ENCODE results near the gene ADGRL3.

Gene ADGRL3

DNA sequence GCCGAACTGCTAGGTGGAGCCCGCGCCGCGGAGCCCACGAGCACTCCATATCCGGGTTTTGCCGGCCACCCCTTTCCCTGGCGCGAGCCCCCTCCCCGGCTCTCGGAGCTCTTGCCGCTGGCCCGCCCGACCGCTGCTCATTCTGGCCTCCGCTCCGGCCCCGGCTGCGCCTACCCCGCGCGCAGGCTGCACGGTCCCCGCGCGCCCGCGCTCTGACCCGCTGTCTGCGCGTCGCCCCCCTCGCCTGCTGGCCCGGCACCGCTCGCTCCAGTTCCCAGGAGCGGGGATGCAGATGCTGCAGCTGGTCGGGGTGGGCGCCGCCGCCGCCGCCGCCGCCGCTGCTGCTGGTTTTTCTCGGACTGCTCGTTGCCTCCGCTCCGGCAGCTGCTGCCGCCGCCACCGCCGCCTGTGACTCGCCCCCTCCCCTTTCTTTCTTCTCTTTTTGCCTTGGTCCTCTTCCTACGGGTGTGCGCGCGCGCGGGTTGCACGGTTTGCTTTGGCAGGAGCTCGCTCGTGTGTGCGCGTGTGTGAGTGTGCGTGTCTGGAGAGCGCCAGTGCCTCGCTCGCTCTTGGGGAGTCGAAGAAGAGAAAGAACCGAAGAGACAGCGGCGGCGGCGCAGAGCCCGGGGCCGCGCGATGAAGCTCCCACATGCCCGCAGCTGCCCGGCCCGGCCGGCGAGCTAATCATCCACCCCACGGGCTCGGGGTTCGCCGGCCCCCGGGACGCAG lies at the start of gene ADGRL3:
Gene ADGRL3 (plus strand): TSS at position 140 of the 729 bp plus-strand sequence.
- DNase-seq (ENCODE audit: low read depth in 2 of 2), result no peak

DNA sequence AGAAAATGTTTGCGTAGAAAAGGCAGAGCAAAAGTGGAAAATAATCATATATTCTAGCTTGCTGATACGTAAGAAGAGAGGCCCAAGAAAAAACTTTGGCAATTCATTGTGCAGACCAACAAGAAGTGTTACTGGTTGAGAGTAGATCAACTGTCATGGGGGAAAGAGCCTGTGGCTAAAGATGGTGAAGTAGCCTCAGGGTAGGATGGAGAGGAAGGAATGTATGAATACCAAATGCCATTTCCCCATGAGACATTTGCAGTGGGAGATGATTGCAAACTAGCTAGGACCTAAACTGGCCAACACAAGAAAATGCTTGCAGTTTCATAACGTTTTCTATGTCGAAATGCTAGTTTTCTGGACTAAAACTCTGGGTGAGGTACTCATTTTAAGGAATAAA lies 47.7 kb upstream of the ADGRL3 start:
- no peak for DNase-seq (ENCODE audit: low read depth in 2 of 2)

DNA sequence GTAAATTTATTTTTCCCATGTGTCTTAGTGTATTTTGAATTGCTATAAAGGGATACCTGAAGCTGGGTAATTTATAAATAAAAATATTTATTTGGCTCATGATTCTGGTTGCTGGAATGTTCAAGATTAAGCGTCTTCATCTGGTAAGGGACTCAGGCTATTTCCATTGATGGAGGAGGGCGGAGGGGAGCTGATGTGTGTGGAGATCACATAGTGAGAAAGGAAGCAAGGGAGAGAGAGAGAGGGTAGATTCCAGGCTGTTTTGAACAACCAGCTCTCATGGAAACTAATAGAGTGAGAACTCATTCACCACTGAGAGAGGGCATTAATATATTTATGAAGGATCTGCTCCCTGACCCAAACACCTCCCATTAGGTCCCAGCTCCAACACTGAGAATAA lies 39.6 kb upstream of the ADGRL3 start:
- no peak for DNase-seq (ENCODE audit: low read depth in 2 of 2)

DNA sequence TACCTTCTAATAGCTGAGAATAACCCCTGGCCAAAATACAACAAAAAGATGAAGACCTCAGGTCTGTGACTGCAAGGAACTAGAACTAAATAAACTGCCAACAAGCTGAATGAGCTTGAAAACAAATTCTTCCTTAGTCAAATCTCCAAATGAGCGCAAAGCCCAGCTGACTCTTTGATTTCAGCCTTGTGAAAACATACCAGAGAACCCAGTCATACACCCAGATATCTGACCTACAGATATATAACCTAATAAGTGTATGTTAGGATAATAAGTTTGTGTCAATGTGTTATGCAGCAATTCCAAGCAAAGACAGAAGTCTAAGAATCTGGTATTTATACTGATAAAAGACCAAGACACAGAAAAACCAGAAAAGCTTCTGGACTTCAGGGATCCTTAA lies 38.0 kb upstream of the ADGRL3 start:
- DNase-seq (ENCODE audit: low read depth in 2 of 2), result no peak

DNA sequence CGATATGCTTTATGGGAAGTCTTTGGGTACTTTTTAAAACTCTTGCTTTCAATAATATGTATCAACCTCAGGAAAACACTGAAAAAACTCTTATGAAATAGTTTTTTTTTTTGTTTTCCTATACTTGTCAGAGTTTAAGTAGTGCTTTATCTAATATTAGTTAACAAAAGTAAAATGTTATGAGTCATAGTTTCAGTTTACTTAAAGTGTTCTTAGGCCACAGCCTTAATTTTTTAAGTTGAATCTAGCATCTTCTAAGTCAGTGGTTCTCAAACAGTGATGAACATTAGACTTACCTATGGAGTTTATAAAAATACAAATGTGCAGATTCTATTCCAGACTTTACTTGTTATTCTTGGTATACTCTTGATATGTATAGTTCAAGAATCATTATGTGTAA lies 26.3 kb upstream of the ADGRL3 start:
- no peak for DNase-seq (ENCODE audit: low read depth in 2 of 2)

DNA sequence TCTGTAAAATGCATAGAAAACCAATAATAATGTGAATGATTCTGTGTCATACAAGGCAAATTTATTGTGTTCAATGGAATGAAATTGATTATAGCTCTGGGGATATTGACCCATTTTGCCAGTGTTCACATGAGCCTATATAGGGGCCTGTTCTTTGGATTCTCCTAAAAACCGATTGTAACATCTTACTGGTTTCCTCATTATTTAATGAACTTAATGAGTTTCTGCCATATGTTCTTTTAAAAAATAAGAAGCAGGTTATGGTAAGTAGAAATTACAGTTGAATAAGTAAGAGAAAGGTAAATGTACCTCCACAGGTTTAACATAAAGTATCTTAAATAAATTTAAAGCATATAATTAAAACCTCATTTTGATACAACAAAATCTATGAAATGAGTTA lies 24.6 kb upstream of the ADGRL3 start:
- no peak for DNase-seq (ENCODE audit: low read depth in 2 of 2)

DNA sequence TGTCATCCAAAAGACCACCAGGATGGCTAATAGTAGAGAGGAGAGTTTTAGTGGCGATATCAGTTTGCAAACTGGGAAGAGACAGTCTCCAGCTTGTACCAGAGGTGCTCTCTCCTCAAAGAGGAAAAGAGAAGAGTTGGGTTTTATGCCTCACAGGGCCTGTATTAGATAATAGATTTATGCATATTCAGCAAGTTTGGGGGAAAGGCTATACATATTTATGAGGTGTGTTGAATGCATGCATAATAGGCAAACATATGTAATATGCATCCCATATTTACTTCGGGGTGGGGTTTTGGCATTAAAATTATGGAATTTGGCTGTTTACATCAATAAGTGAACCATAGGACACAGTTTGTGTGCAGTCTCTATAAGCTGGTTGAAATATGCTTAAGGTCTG lies 22.8 kb upstream of the ADGRL3 start:
- no peak for DNase-seq (ENCODE audit: low read depth in 2 of 2)

DNA sequence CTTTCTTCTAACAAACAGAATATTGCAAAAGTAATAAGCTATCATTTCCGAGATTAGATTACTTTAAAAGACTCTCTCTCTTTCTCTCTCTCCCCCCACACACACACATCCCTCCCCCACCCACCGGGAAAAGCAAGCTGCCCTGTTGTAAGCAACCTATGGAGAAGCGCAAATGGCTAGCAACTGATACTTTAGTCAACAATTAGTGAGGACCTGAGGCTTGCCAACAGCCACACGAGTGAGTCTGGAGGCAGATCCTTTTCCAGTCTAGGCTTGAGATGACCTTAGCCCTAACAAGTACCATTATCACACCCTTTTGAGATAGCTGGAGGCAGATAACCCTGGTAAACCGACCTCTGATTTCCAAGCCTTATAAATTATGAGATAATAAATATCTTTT lies 19.7 kb upstream of the ADGRL3 start:
- no peak for DNase-seq (ENCODE audit: low read depth in 2 of 2)

DNA sequence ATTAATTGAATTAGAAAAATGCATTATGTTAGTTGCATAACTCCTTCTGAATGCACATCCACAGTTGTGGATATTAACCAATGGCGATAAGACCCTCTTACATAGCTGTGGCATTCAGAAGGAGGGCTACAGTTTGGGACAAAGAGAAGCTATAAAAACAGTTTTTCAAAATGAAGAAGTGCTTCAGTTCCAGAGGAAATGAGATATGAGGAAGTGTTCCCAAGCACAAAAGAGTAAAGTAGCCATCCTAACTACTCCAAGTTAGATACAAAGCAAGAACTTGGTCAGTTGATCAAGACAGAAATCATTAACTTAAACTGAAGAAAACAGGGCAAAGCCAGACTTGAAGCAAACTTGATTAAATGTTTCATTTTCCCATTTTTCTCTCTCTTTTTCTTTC lies 17.2 kb upstream of the ADGRL3 start:
- DNase-seq (ENCODE audit: low read depth in 2 of 2), result no peak

DNA sequence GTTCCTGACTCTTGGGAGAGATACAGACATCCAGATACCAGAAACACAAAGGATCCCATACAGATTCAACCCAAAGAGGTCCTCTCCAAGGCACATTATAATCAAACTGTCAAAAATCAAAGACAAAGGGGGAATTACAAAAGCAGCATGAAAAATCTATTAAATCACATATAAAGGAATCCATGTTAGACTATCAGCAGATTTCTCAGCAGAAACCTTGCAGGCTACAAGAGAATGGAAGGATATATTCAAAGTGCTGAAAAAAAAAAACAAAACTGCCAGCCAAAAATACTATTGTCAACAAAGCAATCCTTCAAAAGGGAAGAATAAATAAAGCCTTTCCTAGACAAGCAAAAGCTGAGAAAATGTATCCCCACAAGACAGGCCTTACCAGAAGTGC lies 14.8 kb upstream of the ADGRL3 start:
- DNase-seq (ENCODE audit: low read depth in 2 of 2), result no peak

DNA sequence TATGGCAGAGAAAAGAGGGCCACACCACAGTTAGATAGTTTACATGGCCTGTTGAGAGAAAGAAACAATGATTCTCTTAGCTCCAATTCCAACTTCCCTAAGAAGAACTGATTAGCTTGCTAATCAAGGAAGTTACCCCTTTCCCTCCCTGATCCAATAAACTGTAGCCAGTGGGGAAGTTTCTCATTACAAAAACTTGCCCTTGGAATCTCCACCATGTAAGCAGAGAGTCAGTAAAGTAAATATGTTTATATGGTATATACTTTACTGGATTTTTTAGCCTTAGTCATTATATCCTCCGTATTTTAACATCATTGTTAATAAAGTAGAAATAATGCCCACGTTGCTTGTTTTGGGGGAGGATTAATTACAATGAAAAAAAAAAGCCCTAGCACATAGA lies 7.7 kb upstream of the ADGRL3 start:
- DNase-seq (ENCODE audit: low read depth in 2 of 2), result no peak

DNA sequence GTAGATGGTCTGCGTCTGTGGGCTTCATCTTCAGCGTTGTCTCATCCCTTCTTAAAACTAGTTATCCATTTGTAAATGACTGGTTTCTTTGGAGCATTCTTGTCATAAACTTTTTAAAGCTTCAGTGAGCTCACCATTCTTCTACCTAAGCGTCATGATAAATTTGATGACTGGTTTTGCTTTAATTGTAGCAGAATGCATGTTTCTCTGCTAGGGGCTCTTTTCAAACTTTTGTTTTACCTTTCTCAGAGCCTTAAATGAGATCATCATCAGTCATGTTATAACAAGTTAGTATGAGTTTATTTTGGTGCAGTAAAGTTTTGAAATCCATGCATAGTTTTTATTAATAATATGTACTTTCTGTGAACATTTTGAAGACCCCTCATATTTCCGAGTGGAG lies 6.3 kb upstream of the ADGRL3 start:
- no peak for DNase-seq (ENCODE audit: low read depth in 2 of 2)

DNA sequence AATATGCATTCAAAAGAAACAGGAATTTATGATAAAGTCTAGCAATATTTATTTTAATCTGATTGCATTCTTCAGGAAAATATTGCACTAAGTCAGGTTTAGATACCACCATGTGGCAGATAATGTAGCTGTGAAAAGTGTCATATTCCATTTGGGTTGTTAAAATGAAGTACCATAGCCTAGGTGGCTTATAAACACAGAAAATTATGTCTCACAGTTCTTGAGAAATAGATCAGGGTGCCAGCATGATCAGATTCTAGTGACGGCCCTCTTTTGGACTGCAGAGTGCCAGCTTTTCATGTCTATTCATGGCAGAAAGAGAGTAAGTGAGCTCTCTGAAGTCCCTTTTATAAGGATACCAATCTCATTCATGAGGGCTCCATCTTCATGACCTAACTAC lies 5.6 kb upstream of the ADGRL3 start:
- DNase-seq (ENCODE audit: low read depth in 2 of 2), result no peak

DNA sequence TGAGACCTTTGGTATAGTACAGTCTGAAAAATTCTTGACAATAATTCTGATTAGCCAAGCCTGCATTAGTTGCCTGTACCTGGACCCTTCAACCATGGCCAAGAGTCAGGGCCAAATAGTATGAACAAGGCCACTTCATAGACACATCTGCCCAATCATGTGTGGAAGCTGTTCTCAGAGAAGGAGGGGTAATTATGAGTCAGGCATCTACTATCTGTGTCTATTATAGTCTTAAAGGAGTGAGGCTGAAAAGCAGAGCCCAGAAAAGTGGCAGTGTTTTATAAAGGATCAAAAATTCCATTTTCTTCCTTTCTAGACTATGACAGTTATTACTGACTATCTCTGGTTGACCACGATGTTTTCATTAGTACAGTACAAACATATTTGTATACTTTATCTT lies 5.0 kb upstream of the ADGRL3 start:
- no peak for DNase-seq (ENCODE audit: low read depth in 2 of 2)

DNA sequence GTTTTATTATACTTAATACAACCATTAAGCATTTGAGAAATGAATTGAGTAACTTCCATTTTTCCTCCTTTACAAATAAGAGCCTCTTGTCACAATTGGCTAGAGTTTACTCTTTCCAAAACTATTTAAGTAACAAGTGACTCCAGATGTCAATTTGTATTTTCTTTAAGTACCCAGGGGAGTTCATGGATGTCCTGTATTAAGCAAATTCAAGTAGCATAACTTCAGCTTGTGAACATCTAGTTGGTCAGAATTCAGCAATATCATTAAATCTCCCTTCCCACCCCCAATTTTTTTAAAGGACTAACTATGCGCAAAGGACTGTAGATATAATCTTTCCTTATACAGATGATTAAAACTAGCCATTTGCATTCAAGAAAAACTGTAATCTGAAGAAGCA lies 1.4 kb upstream of the ADGRL3 start:
- no peak for DNase-seq (ENCODE audit: low read depth in 2 of 2)

DNA sequence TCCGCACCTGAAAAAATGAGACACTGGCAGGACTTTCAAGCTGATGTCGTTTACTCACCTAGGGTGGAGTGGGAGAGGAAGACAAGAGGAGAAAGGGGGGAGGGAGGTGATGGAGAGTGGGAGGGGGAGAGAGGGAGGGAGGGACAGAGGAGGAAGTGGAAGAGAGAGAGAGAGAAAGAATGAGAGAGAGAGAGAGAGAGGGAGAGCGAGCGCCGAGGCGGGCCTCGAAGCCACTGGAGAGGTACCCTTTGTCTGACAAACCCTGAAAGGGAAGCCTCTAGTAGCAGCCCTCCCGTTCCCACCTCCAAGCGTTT lies 296 bp upstream of the ADGRL3 start:
- DNase-seq (ENCODE audit: low read depth in 2 of 2), result no peak

DNA sequence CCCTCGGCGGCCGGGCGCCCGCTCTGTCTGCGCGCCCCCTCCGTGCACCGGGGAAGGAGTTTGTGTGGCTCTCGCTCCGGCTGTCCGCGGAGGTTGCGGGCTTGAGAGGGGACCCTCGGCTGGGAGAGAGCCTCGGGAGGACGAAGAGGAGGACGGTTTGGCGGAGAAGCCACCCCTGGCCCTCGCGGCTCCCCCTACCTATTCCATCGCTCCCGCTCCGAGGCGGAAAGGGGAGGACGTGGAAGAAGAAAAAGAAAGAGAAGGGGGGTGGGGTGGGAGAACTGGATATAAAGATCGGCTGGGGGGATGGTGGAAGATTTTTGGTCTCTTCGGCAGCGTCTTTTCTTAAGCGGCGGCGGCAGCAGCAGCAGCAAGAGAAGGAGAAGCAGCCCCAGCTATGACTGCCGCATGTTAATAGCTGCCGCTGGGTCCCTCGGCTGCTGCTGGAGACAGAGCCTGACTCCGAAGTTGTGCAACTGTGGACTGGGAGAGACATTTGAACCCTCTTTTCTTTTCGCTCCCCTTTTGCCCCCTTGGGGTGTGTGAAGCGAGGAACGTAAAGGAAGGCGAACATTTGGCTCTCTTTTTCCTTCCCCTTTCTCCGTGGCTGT lies 895 bp downstream of the ADGRL3 start:
- DNase-seq (ENCODE audit: low read depth in 2 of 2), result no peak

DNA sequence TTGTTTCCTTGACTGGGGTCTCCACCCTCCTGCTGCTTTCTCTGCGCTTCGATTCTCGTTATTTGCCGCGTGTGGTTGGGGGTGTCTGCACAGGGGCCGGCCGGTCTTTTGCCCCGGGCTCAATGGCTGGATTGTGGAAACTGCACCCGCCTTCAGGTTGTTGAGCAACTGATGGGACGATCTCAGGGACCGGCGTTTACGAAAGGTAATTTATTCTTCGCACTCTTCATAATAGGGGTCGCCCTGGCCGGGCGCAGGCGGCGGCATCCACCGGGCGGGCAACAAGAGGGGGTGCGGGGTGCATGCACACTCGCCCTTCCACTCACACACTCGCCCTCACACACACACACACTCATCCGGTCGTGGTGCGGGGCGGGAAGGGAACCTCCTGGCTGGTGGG lies 1.4 kb downstream of the ADGRL3 start:
- no peak for DNase-seq (ENCODE audit: low read depth in 2 of 2)

DNA sequence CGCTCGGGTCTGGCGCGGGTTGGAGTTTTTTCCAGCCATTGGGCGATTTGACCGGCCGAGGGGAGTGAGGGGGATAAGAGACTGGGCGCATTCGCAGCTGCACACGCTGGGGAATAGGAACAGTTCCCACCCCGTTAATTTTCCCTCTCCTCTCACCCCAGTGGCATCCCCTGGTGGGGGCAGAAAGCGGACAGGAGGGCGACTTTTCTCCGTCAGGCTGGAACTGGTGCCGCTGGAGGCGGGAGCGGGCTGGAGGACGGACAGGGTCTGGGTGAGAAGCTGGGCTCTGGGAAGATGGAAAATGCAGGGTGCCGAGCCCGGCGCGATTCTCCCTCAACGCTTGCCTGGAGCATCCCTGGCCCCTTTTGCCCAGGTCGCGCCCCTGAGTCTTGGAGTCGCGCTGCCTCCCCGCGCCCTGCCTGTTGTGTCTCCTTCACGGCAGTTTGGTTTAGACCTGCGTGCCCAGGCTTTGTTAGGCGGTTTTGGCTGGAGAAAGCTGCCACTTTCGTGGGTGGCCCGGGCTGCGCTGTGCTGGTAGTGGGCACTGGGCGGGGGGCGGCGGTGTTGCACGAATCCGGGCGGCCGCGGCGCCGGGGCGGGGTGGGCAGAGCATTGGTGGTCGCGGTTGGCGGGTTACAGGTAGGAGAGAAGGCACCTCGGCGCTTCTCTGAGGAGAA lies 2.0 kb downstream of the ADGRL3 start:
- no peak for DNase-seq (ENCODE audit: low read depth in 2 of 2)

DNA sequence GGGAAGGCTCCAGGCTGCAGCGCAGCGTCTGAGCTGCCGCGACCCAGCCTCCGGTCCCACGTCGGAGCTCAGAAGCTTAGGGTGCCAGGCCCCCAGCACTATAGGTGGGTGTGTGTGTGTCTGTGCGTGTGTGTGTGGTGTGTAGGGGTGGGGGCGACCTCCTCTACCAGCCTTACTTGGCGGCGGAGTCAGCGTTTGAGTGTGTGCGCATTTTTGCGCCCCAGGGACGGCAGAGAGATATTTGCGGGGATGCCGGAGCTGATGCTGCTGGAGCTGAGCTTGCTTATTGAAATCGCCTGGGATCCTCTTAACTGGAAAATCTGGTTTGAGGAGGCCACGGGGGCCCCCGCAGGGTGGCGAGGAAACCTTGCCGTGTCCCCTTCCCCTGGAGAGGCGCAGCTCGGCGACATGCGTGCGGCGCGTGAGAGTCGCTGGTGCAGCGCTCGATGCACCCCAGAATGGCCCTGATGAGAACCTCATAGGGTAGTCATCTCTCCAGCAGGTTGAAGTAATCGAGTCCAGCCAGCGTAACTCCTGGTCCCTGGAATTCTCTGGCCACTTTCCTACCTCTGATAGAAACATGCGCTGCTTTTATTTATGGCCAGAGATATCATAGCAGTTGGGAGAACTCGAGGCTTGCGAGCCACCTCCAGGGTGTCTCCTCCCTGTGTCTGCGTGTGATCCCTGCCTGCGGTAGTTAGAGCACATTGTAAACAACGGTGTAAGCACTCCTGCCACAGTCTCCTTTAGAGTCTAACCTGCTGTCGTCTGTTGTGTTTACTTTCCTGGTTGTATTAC lies 2.7 kb downstream of the ADGRL3 start:
- DNase-seq (ENCODE audit: low read depth in 2 of 2), result no peak

DNA sequence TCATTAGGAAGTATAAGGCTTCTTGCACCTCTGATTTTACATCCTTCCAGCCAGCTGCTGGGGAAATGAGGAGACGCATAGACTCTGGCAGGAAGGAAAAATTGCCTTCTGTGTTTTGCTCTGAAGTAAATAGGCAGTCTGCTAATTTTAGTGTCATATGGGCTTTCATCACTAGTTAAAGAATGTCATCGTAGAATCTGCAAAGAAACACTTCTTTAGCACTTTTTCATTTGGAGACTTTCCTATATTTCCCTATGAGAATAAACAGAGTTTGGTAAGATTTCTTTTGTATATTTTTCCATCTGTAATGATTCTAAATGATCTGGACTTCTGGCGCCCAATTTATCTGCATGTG lies 3.3 kb downstream of the ADGRL3 start:
- DNase-seq (ENCODE audit: low read depth in 2 of 2), result no peak

DNA sequence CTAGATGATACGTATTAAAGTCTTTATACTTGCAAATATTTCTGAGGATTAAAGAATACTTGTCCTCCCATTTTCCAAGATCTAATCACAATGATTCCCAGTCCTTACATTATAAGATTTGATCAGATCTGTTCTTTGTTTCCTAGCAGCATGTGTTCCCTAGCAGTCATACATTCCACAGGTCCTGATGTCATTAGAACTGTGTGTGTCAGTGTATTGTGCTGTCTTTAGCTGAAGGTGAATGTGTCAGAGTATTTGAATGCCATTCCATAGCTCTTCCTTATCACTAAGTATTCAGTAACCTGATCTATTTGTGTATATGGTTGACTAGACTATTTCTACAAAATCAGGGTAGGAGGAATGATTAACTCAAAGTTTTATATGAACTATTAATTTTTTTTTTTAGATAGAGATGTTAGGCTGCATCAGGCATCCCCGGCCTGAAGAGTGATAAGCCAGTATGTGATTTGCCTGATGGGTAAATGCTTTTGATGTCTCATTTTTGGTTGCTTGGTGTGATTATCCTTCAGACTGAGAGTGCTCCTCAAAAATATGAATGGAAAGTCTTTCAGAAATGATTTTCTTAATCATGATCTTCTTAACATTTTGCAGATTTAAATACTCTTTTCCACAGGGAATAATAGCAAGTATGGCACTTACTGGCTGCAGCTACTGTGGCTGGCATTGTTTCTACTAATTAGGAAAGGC lies 4.4 kb downstream of the ADGRL3 start:
- no peak for DNase-seq (ENCODE audit: low read depth in 2 of 2)

All from stimulated activated CD4-positive, alpha-beta T cell treated with anti-CD3 and anti-CD28 coated beads, Interleukin-15, amount 100 ng/mL, for 48 hours (primary cell).